GM12891 (cell line): Measurements from ENCODE around the gene HTRA1.

Experiments used
- PAX5 ChIP-seq: IDR thresholded peaks from 2 replicates; pipeline ENCODE4 v1.6.1; 2011; ENCODE audit warnings: low read length, moderate library complexity, mild to moderate bottlenecking; ENCODE audit not compliant: insufficient read depth, severe bottlenecking
- POLR2A ChIP-seq: IDR thresholded peaks from 2 replicates; pipeline ENCODE4 v1.6.1; 2011; ENCODE audit warnings: low read depth, low read length, control low read depth
- POLR2AphosphoS5 ChIP-seq: IDR thresholded peaks from 2 replicates; pipeline ENCODE4 v1.6.1; 2011; ENCODE audit warnings: low read depth, low read length, control low read depth

DNA sequence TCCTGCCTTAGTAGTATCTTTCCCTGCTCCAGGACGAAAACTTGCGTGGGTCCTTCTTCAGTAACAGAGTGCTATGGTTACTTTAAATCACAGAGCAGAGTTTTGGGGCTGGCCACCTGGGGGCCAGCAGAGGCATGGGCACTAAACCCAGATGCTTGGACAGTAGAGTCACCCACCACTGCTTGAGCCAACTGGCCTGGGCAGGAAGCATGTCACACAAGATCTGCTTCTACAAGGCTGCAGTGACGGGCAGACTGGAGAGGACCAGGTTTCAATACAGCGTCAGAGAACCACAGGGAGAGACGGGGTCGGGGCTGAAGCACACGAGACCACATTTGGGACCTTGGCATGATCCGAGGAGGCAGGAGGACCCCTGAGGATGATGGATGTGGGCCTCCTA lies 84.9 kb downstream of the HTRA1 start:
- no peak for TF ChIP-seq PAX5
- no peak for TF ChIP-seq POLR2A
- TF ChIP-seq POLR2AphosphoS5, result no peak
